Effector CD8-positive, alpha-beta T cell (primary cell): ENCODE results near the gene KIFC3.
A peak's percentile ranks its signal among the peaks of the same experiment; 100 is the strongest.
"Not testable (repeated sequence)": the region's sequence is repeated elsewhere in the genome, so short reads cannot be mapped to it uniquely, and the experiment has no call there.

Source experiments
- DNase-seq: peaks from one replicate; lab custom pipeline; 2025; lab: John Stamatoyannopoulos, UW

KIFC3 gene

DNA sequence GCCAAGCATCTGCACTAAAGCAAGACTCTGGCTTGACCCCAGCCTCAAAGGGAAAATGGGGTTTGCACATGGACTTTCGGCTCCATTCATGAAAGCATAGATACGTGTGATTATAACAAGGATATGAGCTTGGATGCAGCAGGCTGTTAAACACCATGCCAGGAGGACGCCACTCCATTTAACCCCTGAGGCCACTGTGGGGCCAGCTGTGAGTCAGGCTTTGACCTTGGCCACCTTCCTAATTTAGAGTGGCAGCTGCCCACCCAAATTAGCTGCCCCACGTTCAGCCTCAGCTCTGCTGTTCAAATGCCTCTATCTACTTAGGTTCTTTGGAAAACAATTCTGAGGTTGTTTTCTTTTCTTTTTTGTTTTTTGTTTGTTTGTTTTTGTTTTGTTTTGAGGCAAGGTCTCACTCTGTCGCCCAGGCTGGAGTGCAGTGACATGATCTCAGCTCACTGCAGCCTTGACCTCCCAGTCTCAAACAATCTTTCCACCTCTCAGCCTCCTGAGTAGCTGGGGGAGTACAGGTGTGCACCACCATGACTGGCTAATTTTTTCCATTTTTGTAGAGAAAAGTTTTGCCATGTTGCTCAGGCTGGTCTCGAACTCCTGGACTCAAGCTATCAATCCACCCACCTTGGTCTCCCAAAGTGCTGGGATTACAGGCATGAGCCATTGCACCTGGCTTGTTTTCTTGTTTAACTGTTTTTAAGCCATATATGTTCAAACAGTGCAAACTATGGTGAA lies 23.2 kb upstream of the KIFC3 start:
- DNase-seq = no peak

DNA sequence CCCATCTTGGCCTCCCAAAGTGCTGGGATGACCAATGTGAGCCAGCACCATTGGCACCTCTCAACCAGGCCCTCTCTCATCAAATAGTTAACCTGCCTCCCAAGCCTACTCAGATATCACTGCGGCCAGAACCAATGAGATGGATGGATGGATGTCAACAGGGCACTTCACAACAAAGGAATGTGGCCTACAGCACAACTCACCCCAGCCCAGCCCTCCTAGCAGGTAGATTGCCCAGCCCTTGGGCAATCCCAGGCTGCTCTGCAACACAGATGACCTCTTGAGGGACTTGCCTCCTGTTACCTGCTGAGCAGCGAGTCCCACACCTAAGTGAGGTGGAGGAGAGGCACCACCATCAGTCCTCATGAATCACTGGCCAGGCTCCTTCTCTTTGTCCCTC lies 22.6 kb upstream of the KIFC3 start:
- DNase-seq = no peak

DNA sequence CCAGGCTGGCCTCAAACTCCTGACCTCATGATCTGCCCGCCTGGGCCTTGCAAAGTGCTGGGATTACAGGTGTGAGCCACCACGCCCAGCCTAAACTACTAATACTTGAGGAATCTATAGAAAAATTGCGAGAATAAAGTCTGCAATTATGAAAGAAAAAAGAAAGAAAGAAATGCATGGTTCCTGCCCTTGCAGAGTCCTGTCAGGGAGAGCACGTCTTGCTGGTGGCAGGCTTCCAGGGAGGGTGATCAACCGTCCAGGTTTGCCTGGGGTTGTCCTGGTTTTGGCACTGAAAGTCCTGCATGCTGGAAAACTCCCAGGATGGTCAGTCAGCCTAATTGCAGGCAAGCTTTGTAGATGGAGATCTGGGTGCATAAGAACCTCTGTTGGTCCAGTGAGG lies 21.5 kb upstream of the KIFC3 start:
- no peak for DNase-seq

DNA sequence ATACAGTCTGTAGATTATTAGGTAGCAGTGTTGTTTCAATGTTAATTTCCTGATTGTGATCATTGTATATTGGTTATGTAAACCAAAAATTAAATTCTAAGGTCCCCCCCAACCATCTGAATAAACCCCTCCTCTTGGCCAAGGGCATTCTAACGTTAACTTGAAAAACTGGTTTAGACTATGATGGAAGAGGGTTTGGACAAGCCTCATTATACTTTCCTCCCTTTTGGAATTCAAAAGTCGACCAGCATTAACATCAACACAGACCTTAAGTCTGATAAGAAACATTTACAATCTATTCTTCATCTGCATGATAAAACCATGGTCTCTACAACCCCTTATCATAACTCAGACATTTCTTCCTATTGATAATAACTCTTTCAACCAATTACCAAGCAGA lies 20.6 kb upstream of the KIFC3 start:
- DNase-seq = no peak

DNA sequence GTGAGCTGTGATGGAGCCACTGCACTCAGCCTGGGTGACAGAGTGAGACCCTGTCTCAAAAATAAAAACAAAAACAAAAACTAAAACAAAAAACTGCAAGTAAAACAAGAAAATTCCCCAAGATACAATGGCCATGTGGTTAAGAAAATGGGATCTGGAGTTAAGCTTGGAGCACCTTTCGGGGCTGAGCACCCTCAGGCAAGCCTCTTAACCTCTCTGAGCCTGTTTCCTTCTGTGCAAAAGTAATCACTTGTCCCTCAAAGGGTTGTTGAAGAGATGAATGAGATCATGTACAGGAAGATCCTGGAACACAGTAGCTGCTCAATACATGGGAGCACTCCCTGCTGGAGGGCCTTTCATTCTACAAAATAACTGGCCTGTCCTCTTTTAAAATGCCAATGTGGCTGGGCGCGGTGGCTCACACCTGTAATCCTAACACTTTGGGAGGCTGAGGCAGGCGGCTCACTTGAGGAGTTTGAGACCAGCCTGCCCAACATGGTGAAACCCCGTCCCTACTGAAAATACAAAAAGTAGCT lies 19.8 kb upstream of the KIFC3 start:
- no peak for DNase-seq

DNA sequence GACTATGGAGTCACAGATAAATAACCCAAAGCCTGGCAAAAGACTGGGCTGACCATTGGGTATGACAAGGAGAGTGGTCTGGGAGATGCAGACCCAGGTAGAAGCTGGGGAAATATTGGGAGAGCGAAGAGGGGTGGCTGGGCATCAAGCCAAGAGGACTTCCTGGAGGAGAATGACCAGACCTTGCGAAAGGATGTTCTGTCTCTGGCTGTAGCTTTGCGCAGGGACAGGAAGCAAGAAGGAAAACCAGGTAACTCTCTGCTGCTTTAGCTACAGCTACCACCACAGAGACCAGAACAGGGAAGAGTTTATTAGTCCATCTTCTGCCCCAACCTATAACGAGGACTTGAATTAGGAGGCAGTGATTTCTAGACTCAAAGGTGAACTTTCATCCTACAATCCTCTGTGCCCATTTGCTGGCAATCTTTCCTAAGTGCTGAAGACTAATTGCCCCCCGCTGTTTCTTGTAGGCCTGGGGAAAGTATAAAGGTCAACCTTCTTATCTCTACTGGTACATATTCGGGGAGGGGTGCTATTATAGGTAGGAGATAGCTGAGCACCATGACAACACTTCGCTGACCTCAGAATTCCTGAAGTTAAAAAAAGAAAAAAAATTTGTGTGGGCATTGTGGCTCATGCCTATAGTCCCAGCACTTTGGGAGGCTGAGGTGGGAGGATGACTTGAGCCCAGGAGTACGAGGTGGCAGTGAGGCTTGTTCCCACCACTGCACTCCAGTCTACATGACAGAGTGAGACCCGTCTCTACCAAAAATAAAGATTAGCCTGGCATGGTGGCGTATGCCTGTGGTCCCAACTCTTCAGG lies 19.1 kb upstream of the KIFC3 start:
- DNase-seq = no peak

DNA sequence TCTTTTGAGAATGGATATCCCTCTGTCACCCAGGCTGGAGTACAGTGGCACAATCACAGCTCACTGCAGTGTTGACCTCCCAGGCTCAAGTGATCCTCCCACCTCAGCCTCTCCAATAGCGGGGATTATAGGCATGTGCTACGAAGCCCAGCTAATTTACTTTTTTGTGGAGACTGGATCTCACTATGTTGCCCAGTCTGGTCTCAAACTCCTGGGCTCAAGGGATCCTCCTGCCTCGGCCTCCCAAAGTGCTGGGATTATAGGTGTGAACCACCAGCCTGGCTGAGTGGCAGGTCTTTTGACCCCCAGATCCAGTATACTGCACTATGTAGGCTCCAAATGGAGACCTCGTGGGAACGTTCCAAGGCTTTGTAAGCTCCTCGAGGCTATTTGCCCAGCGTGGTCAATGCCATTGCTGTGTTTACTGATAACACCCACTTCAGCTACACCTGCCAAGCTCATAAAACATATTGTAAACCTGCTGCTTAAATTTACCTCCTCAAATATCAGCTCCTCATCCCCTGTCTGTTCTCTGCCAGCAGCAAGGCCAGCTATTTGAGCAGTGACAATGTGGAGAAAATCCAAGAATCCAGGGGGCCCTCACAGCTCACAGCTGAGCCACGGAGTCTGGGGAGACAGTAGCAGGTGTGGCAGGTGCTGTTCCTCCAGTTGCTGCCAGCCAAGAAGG lies 16.2 kb upstream of the KIFC3 start:
- DNase-seq = no peak

DNA sequence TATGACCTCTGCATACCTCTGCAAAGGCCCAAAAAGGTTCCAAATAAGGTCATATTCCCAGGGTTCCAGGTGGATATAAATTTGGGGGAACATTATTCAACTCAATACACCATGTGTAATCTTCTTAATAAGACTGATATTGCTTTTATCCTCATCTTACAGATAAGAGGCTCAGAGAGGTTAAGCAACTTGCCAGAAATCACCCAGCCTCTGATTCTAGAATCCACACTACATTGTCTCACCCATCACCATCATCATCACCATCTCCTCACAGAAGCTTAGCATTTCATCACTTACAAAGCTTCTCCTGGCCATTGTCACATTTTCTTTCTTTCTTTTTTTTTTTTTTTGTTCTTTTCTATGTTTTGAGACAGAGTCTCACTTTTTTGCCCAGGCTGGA lies 15.4 kb upstream of the KIFC3 start:
- no peak for DNase-seq

DNA sequence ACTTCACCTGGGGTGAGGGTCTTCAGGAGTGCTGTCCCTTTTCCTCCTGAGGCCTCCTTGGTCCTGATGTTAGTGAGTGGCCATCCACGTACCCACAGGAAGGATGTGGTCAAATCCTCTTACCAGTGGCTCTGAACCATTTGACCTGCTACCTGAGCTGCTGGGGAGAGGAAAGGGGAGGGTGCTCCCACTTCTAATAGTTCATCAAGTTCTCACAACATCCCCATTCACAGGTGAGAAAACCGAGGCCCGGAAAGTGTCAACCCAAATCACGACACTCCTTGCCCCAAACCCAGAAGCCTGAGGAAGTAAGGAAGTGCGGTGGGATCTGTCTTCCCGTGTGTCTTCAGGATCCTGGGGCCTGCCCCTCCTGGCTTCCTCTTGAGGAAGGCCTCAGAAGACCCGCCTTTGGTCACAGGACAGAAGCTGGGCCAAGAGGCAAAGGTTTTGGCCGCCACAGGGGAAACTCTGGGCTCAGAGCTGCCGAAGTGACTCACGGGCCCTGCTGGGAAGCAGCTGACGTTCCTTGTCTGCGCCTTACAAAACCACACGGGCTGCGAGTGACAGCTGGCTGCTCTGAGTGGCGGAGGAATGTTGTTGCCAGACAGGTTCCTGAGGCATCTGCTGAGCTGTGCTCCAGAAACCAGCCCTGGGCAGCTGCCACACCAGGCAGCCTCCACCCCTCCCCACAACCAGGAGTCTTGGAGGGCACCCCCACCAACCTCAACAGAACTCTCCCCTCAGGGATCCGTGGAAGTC lies 13.9 kb upstream of the KIFC3 start:
- DNase-seq = no peak

DNA sequence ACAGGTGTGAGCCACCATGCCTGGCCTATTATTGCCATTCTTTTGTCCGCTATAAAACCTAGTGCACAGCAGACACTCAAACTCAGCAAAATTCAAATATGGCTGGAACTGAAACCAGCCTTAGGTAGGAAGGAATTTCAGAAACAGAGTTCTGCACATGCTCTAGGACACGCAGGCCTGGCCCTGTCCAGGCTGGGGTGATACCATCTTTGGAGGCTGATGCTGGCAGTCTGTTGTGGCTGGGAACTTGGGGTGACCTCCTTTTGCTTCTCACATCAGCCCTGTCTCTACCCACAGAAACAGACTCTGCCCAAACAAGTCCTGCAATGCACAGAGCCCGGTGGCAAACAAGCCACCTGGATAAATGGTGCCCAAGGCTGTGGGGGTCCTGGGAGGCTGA lies 12.6 kb upstream of the KIFC3 start:
- no peak for DNase-seq

DNA sequence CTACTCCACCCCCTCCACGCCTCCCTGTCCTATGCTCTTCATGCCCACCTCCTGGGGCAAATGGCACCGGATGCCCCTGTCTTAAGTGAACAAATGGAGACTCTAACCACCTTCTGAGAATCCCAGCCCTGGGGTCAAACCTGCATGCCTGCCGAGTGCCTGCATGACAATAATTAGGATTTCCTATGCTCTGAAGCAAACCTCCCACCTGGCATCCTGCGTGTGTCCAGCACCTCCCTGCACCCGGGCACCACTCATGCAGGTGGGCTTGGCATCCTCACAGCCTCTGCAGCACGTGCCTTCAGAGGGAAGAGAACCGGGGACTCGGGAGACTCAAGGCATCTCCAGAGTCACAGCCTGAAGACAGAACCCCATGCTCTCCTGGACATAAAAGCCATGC lies 11.2 kb upstream of the KIFC3 start:
- DNase-seq = no peak

DNA sequence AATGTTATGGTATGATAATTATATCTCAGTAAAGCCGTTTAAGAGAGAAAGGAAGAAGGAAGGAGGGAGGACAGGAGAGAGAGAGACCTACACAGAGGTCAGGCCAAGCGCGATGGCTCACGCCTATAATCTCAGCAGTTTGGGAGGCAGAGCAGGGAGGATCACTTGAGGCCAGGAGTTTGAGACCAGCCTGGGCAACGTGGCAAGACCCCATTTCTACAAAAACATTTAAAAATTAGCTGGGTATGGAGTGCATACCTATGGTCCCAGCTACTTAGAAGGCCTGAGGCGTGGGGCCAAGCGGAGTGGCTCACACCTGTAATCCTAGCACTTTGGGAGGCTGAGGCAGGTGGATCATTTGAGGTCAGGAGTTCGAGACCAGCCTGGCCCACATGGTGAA lies 9.0 kb upstream of the KIFC3 start:
- not testable (repeated sequence) for DNase-seq

DNA sequence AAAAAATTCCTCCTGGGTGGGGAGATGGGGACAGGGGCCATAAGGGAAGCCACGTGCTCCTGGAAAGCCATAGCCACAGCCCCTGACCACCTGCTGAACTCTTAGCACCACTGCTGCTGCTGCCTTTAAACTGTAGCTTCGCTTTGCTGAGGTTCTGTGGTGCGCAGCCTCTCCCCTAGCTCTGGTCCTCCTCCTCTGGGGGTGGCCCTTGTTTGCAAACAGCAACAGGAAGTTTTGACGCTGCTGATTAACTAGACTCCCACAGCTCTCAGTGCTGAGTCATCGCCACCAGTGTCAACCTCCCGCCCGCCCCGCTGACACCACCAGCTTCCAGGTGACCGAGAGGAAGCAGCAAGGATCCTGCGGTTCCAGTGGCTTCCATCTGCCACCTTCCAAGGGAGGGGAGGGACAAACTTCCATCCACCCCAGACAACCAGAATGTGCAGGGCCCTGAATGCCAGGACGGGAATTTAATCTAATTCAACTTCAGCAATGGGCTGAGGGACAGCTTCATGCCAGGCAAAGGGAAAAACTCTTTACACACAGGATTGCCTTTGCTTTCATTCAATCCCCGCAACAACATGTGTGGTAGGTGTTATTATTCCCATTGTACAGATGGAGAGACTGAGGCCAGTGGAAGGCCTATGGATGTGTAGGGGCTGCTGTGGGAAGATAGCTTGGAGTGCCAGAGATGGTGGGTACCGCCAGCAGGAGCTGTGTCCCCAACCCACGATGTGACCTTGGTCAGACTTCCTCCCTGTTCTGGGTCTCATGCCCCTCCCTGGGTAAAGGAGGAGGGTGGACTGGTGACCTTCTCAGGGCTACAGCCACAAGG lies 8.1 kb upstream of the KIFC3 start:
- peak; percentile 7 for DNase-seq

DNA sequence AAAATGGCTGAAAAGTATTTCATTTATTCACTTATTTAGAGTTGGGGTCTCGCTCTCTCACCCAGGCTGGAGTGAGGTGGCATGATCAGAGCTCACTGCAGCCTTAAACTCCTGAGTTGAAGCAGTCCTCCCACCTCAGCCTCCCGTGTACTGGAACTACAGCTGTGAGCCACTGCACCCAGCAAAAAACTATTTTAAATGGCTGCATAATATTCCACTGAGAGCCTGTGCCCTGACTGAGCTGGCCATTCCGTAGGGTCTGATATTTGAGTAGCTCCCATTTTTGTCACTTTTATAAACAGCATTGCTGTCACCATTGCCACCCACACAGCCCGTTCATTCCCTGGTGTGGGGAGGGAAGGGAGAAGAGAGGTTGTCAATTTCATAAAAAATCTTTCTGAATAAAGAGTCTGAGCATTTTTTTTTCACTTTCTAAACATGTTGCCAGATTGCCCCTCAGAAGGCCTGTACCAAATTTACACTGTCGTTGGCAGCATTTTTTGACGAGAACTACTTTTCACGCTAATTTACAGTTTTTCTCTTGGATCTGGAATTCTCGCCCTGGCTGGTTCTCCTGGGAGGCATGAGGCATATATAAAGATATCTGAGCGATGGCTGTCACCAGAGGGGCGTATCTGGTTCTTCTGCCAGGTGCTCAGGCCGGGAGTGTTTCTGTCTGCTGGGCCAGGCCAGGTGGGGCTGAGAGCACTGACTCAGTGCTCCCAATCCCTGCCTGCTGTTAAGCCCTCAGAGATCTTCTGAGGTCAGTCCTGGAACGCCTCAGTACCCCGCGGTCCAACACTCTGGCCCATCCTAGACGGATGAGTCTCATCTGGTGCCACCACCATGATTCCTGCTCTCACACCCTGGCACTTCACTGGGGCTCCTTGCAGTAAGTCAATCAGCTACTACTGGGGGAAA lies 7.2 kb upstream of the KIFC3 start:
- DNase-seq = no peak

DNA sequence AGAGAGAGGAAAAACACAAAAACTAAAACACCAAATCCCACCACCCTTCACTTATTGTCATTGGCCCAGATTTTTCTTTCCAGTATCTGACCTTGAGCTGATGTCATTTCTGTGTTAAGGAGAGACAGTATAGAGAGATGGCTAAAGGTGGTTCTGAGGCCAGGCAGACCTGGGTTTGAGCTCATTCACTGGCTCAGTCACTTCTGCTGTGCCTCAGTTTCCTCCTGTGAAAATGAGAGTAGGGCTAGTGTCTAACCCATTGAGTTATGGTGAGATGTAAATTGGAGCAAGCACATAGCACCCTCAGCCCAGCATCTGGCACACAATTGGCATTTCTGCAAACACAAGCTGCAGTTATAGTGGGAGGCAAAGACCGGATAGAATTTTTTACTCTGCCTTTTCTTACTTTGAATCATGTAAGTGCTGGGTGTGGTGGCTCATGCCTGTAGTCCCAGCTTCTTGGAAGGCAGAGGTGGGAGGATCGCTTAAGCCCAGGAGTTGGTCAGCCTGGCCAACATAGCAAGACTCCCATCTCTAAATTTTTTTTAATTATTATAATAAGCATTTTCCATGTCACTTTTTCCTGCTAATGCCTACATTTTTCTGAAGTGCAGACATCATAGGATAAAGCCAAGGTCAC lies 6.4 kb upstream of the KIFC3 start:
- no peak for DNase-seq

DNA sequence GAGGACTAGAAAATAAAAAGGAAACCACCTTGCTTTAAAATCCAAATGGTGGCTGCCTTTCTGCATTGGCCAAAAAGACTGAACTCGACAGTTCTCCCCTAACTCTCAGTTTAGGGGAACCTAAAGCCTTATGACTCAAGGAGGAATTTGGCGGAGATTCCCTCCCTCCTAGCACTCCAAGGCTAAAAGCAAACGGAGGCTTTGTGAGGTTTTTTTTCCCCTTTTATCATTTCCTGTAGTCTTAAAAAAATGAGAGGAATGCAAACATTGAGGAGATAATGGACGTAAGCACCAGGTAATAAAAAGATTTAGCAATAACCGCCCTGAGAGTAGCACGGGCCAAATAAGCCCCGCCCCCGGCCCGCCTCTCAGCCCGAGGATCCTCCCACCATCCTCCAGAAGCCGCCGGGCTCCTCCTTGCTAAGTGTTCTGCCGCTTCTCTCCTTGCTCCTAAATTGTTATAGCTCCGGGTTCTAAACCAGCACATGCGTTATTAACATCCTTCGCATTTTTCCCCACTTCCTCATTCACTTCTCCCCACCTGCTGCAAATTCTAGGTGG lies 5.8 kb upstream of the KIFC3 start:
- peak; percentile 18 for DNase-seq

DNA sequence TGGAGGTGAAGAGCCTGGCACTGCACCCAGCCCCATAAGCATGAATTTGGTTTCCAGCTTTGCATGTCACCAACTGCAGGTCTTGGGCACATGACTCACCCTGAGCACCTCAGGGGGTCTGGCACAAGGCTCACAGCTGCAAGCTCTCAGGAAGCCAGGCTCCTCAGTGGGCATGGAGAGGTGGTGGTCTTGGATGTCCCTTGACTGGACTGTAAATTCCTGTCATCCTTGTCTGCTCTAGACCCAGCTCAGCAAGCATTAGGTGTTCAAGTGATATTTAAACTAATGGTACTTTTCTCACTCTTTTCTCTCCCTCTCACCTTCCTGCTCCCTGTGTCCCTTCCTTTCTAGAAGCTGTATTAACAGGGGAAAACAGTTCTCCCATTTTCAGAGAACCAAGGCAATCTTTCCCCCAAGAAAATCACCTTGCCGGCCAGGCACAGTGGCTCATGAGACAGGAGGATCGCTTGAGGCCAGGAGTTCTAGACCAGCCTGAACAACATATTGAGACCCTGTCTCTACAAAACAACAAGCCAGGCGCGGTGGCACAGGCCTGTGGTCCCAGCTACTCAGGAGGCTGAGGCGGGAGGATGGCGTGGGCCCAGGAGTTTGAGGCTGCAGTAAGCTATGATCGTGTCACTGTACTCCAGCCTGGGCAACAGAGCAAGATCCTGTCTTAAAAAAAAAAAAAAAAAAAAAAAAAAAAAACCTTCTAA lies 5.1 kb upstream of the KIFC3 start:
- DNase-seq = no peak

DNA sequence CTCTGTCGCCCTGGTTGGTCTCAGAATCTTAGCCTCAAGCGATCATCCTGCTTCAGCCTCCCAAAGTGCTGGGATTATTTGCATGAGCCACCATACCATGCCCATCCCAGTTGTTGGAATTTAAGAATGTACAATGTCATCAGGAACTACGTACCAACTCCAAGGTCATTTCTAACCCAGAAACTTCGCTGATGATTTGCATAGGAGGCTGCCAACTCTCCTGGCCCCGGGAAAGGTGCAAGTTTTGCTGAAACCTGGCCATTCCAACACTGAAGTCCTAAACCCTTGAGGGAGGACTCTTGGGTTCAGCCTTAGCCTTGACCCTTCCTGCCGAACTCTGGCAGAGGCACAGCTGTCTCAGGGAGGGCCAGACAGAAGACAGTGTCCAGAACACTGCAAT lies 2.9 kb upstream of the KIFC3 start:
- DNase-seq = no peak
